Smooth muscle cell (in vitro differentiated cells): ENCODE results near the gene TIMM8B. TPM values are rescaled to one million over a fixed set of nuclear protein-coding genes. Genes with fewer than 3 reads are reported as not detected.

Source experiments
- DNase-seq: peaks from one replicate; lab custom pipeline; 2025; ENCODE audit not compliant: unreplicated experiment; lab: John Stamatoyannopoulos, UW
- H2AFZ ChIP-seq: fragments of 200-600 bp; sonication (generic); 2 replicates; pipeline ENCODE4 v1.6.0; 2016; ENCODE audit warnings: antibody characterized with exemption, low read depth, mild to moderate bottlenecking
- H3F3A ChIP-seq: fragments of 200-600 bp; sonication (generic); 2 replicates; pipeline ENCODE4 v1.6.0; 2017; ENCODE audit warnings: antibody characterized with exemption, low read depth
- H3K27ac ChIP-seq: fragments of 200-600 bp; sonication (generic); 2 replicates; pipeline ENCODE4 v1.5.1; 2016; ENCODE audit warnings: low read depth, mild to moderate bottlenecking
- H3K27me3 ChIP-seq: fragments of 200-600 bp; sonication (generic); 2 replicates; pipeline ENCODE4 v1.6.1; 2016; ENCODE audit warnings: low read depth, mild to moderate bottlenecking
- H3K36me3 ChIP-seq: fragments of 200-600 bp; sonication (generic); 2 replicates; pipeline ENCODE4 v1.5.1; 2016; ENCODE audit warnings: low read depth
- H3K4me1 ChIP-seq: fragments of 200-600 bp; sonication (generic); 2 replicates; pipeline ENCODE4 v1.5.1; 2016; ENCODE audit warnings: low read depth
- H3K4me2 ChIP-seq: fragments of 200-600 bp; sonication (generic); 2 replicates; pipeline ENCODE4 v1.6.0; 2016; ENCODE audit warnings: mild to moderate bottlenecking
- H3K4me3 ChIP-seq: fragments of 200-600 bp; sonication (generic); 2 replicates; pipeline ENCODE4 v1.5.1; 2016; ENCODE audit warnings: mild to moderate bottlenecking
- H3K79me2 ChIP-seq: fragments of 200-600 bp; sonication (generic); 2 replicates; pipeline ENCODE4 v1.6.0; 2016; ENCODE audit warnings: low read depth, mild to moderate bottlenecking
- H3K9ac ChIP-seq: fragments of 200-600 bp; sonication (generic); 2 replicates; pipeline ENCODE4 v1.6.0; 2016; ENCODE audit warnings: low read depth
- H3K9me3 ChIP-seq: fragments of 200-600 bp; sonication (generic); replicated peaks from 2 replicates; pipeline ENCODE4 v1.5.1; 2016; ENCODE audit warnings: low read depth
- H4K20me1 ChIP-seq: fragments of 200-600 bp; sonication (generic); 2 replicates; pipeline ENCODE4 v1.6.0; 2016; ENCODE audit warnings: low read depth
- WGBS: methylation state at CpG from one replicate; pipeline ENCODE4 v1.1.7; 2016; ENCODE audit warnings: low lambda C conversion rate; 5-methylcytosine and 5-hydroxymethylcytosine counted together
- polyA plus RNA-seq: library from polyadenylated mRNA; unstranded; fragments of >200 nt; fragmentation: Nextera tagmentation; extraction: Ambion mirVana; gene quantifications from 2 replicates; pipeline ENCODE4 v1.2.1, GENCODE V29; 2016
- total RNA-seq: library from RNA; depleted of rRNA; stranded (reverse); fragments of >200 nt; gene quantifications from 2 replicates; pipeline ENCODE4 v1.2.3, GENCODE V29; 2014
- TF ChIP-seq, protein P1 (sequence below): fragments of 200-600 bp; sonication (generic); IDR thresholded peaks from 2 replicates; pipeline ENCODE4 v1.5.1; 2017; ENCODE audit warnings: borderline replicate concordance, mild to moderate bottlenecking, antibody characterized with exemption; ENCODE audit not compliant: insufficient read depth, poor library complexity, severe bottlenecking

The TIMM8B gene
- total and polyA plus RNA-seq, 2 experiments from 2014 or later: 55.7 to 79.8 TPM

DNA sequence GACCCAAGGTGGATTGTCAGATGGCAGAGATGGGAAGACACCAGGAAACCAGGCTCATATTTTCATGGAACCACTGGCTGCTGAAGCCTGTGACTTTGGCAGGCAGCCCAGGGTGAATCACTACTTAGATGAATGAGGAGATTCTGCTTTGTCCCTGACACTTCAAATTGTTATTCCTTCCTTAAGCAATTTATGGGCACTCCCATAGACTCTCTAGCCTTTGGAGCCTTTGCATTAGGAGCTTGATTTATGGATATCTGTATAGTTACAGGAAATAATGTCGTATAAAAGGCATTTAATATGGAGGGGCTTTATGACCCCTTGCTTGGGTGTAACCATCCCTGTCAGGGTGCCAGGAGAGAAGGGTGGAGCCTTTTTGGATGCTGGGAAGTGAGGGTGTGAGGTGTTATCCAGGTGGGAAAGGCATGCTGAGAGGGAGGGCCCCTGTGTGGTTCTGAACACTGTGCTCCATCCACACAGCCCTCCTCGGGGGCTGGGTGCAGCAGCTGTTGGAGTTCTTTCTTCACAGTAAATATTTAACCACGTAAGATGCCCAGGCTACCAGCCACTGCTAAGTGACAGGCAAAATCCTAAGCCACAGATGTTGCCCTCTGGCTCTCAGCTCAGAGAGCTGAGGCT lies 42.0 kb upstream of the TIMM8B start:
- Histone ChIP-seq H3K4me2 (no peak overlapping the region), H4K20me1 (no peaks in the 10 kb centered on the region), H3K27ac (no peak overlapping the region), H2AFZ (no peak overlapping the region), H3K36me3 (no peaks in the 10 kb centered on the region), H3K4me1 (no peaks in the 10 kb centered on the region), H3F3A (no peaks in the 10 kb centered on the region), H3K4me3 (no peak overlapping the region), H3K9me3 (no peaks in the 10 kb centered on the region), H3K27me3 (no peaks in the 10 kb centered on the region), H3K79me2 (no peaks in the 10 kb centered on the region), H3K9ac (no peak overlapping the region)
- 87% methylated on average over 3 of the region's 3 CpGs for WGBS
- TF ChIP-seq, protein P1, sequence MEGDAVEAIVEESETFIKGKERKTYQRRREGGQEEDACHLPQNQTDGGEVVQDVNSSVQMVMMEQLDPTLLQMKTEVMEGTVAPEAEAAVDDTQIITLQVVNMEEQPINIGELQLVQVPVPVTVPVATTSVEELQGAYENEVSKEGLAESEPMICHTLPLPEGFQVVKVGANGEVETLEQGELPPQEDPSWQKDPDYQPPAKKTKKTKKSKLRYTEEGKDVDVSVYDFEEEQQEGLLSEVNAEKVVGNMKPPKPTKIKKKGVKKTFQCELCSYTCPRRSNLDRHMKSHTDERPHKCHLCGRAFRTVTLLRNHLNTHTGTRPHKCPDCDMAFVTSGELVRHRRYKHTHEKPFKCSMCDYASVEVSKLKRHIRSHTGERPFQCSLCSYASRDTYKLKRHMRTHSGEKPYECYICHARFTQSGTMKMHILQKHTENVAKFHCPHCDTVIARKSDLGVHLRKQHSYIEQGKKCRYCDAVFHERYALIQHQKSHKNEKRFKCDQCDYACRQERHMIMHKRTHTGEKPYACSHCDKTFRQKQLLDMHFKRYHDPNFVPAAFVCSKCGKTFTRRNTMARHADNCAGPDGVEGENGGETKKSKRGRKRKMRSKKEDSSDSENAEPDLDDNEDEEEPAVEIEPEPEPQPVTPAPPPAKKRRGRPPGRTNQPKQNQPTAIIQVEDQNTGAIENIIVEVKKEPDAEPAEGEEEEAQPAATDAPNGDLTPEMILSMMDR: no peak
- no peak for DNase-seq

GRCh38 chr11:112127056-112127455 lies 40.5 kb upstream of the TIMM8B start:
- Histone ChIP-seq H3K36me3 (no peaks in the 10 kb centered on the region), H3K9me3 (no peaks in the 10 kb centered on the region), H3K79me2 (no peaks in the 10 kb centered on the region), H3K9ac (no peak overlapping the region), H3F3A (no peaks in the 10 kb centered on the region), H3K27me3 (no peaks in the 10 kb centered on the region), H3K27ac (no peak overlapping the region), H3K4me2 (no peak overlapping the region), H3K4me3 (no peak overlapping the region), H4K20me1 (no peaks in the 10 kb centered on the region), H3K4me1 (no peaks in the 10 kb centered on the region), H2AFZ (no peak overlapping the region)
- WGBS: 98% methylated on average over 2 of the region's 2 CpGs
- DNase-seq: no peak
- TF ChIP-seq, protein P1: no peak

GRCh38 chr11:112123129-112123528 lies 36.6 kb upstream of the TIMM8B start:
- Histone ChIP-seq H4K20me1 (no peaks in the 10 kb centered on the region), H3K9ac (no peak overlapping the region), H3K79me2 (no peaks in the 10 kb centered on the region), H3F3A (peaks cover 5% of the 10 kb centered on the region), H3K27me3 (no peaks in the 10 kb centered on the region), H3K4me2 (no peak overlapping the region), H2AFZ (no peak overlapping the region), H3K27ac (no peak overlapping the region), H3K4me1 (no peaks in the 10 kb centered on the region), H3K4me3 (no peak overlapping the region), H3K36me3 (no peaks in the 10 kb centered on the region), H3K9me3 (no peaks in the 10 kb centered on the region)
- DNase-seq: no peak
- 90% methylated on average over 4 of the region's 4 CpGs for WGBS
- TF ChIP-seq, protein P1: no peak
